ENCODE data around the gene SHF.
A peak's percentile ranks its signal among the peaks of the same experiment; 100 is the strongest.

The SHF gene

GRCh38 chr15:45198337-45199135, 10.8 kb upstream of the SHF start:
- peak; percentile 92 for DNase-seq

- DNase-seq, result no peak
These were observed 9.7 kb upstream of the SHF start for GRCh38 chr15:45197512-45197911.

GRCh38 chr15:45187578-45187893, 230 bp downstream of the SHF start:
- DNase-seq, result no peak

- no peak for DNase-seq
These were observed 792 bp downstream of the SHF start for GRCh38 chr15:45186771-45187577.

GRCh38 chr15:45185903-45186770, 1.6 kb downstream of the SHF start:
- no peak for DNase-seq

- DNase-seq, result no peak
These were observed 2.5 kb downstream of the SHF start for GRCh38 chr15:45185069-45185779.

GRCh38 chr15:45184562-45185041, 3.2 kb downstream of the SHF start:
- DNase-seq, result no peak

- no peak for DNase-seq
These were observed 4.3 kb downstream of the SHF start for GRCh38 chr15:45183511-45183910.

- DNase-seq, result no peak
These were observed 4.8 kb downstream of the SHF start for GRCh38 chr15:45182996-45183395.

- peak; percentile 83 for DNase-seq
These were observed 6.1 kb downstream of the SHF start for GRCh38 chr15:45181491-45182285.

GRCh38 chr15:45180648-45181436, 6.9 kb downstream of the SHF start:
- no peak for DNase-seq

- peak; percentile 57 for DNase-seq
These were observed 7.6 kb downstream of the SHF start for GRCh38 chr15:45180201-45180600.

GRCh38 chr15:45179221-45179985, 8.4 kb downstream of the SHF start:
- no peak for DNase-seq

- DNase-seq, result no peak
These were observed 10.5 kb downstream of the SHF start for GRCh38 chr15:45177285-45177684.

GRCh38 chr15:45174577-45174976, 13.2 kb downstream of the SHF start:
- DNase-seq, result no peak

GRCh38 chr15:45174069-45174468, 13.7 kb downstream of the SHF start:
- no peak for DNase-seq

- DNase-seq, result no peak
These were observed 15.9 kb downstream of the SHF start for GRCh38 chr15:45171912-45172311.

GRCh38 chr15:45169608-45170480, 17.9 kb downstream of the SHF start:
- DNase-seq, result no peak

Data from GDM1 (cell line).